Gastrocnemius medialis (tissue), 4 donors: ENCODE measurements around the gene DSE. TPM values are rescaled to one million over a fixed set of nuclear protein-coding genes. Genes with fewer than 3 reads are reported as not detected.

ENCODE experiments used
- ATAC-seq, 2 donors: fragments of 150-250 bp; one replicate each; pipeline ENCODE4 v1.9.1; 2016
- DNase-seq, 2 donors: peaks; one replicate each; pipeline ENCODE4 v3.0.0-alpha.2; 2019
- H3K27ac ChIP-seq, 4 donors: fragments of 200-600 bp; sonication (generic); 1 replicate in 1 of 4; 2 replicates in 3 of 4; pipeline ENCODE4 v1.5.1; 2016 to 2018; ENCODE audit warnings: mild to moderate bottlenecking in 2 of 4, moderate library complexity in 1 of 4
- H3K27me3 ChIP-seq, 3 donors: fragments of 200-600 bp; sonication (generic) in 2 of 3; 1 replicate in 1 of 3; 2 replicates in 2 of 3; pipeline versions ENCODE4 v1.5.1 to v1.6.0; 2016 to 2019; ENCODE audit warnings: mild to moderate bottlenecking in 1 of 3, moderate library complexity in 1 of 3
- H3K36me3 ChIP-seq, 2 donors: fragments of 200-600 bp; sonication (generic) in 1 of 2; one replicate each; pipeline ENCODE4 v1.5.1; 2017 to 2018
- H3K4me1 ChIP-seq, 2 donors: fragments of 200-600 bp; sonication (generic) in 1 of 2; one replicate each; pipeline ENCODE4 v1.5.1; 2016 to 2017; ENCODE audit warnings: mild to moderate bottlenecking in 2 of 2
- H3K4me3 ChIP-seq, 4 donors: fragments of 200-600 bp; sonication (generic) in 3 of 4; 1 replicate in 1 of 4; 2 replicates in 3 of 4; pipeline ENCODE4 v1.5.1; 2016 to 2019; ENCODE audit warnings: mild to moderate bottlenecking in 2 of 4
- H3K9me3 ChIP-seq, 3 donors: fragments of 200-600 bp; sonication (generic) in 2 of 3; 1 replicate in 1 of 3; 2 replicates in 2 of 3; pipeline ENCODE4 v1.5.1; 2016 to 2019
- CTCF ChIP-seq, 5 experiments: fragments of 450-650 bp in 3 of 5; fragments of 200-600 bp in 2 of 5; sonication (generic) in 2 of 5; IDR thresholded peaks in 4 of 5; conservative IDR thresholded peaks in 1 of 5; 1 replicate in 4 of 5; 2 replicates in 1 of 5; pipeline ENCODE4 v1.5.1; 2016 to 2019; ENCODE audit warnings: antibody characterized with exemption in 5 of 5, mild to moderate bottlenecking in 3 of 5, moderate library complexity in 3 of 5
- POLR2A ChIP-seq, 2 donors: fragments of 450-650 bp; IDR thresholded peaks; one replicate each; pipeline ENCODE4 v1.6.1; 2017; ENCODE audit warnings: antibody characterized with exemption in 2 of 2, mild to moderate bottlenecking in 2 of 2, moderate library complexity in 2 of 2
- in situ Hi-C, 4 donors: fragments of 200-750 bp; cut with MboI; loops; one replicate each; pipeline versions ENCODE4 v1.15.0 to v1.8.0; 2017; ENCODE audit warnings: low sequenced_read_pairs in 4 of 4
- intact Hi-C: fragments of 100-400 bp; cut with DNase I; formaldehyde crosslinking; loops from one replicate; pipeline ENCODE4 v1.15.1; 2023; ENCODE audit warnings: low total_unique reads
- total RNA-seq, 4 donors: library from RNA; depleted of rRNA; stranded (reverse); fragments of >200 nt; gene quantifications; one replicate each; pipeline versions ENCODE4 v1.1.0 to v1.2.3, GENCODE V29; 2016

Gene DSE
- total RNA-seq, 4 donors from 2014 or later = 9.6 to 14.8 (median 11.8) TPM

- ATAC-seq (no peak), DNase-seq (no peak)
- H3K27me3 ChIP-seq = no peaks in the 10 kb centered on the region
- no peaks in the 10 kb centered on the region for H3K9me3 ChIP-seq
- no peak overlapping the region for H3K4me3 ChIP-seq
- intact Hi-C loops (no loop called here), in situ Hi-C loops (no loop called here)
- peaks cover 0 to under 1% of the 10 kb centered on the region in 2 donors for H3K4me1 ChIP-seq
- TF ChIP-seq POLR2A (IDR thresholded peaks at IDR 0.05) = no peak
- TF ChIP-seq CTCF (IDR thresholded peaks at IDR 0.05 in 4 of 5, conservative IDR thresholded peaks at IDR 0.05 in 1 of 5) = no peak
- H3K36me3 ChIP-seq = peaks cover 0 to 29% of the 10 kb centered on the region in 2 donors
- H3K27ac ChIP-seq = no peak overlapping the region
These were observed 62.5 kb downstream of the DSE start for GRCh38 chr6:116433206-116433712.

GRCh38 chr6:116434056-116434725 lies 63.4 kb downstream of the DSE start:
- Histone ChIP-seq H3K27me3 (no peaks in the 10 kb centered on the region), H3K4me3 (no peak overlapping the region), H3K4me1 (peaks cover 0 to 10% of the 10 kb centered on the region in 2 donors), H3K36me3 (peaks cover 0 to 29% of the 10 kb centered on the region in 2 donors), H3K9me3 (no peaks in the 10 kb centered on the region), H3K27ac (no peak overlapping the region)
- no peak for TF ChIP-seq POLR2A (IDR thresholded peaks at IDR 0.05)
- TF ChIP-seq CTCF (IDR thresholded peaks at IDR 0.05 in 4 of 5, conservative IDR thresholded peaks at IDR 0.05 in 1 of 5) = no peak
- DNase-seq = no peak
- in situ Hi-C loops = no loop called here
- intact Hi-C loops = no loop called here
- no peak for ATAC-seq

GRCh38 chr6:116436586-116436985 lies 65.8 kb downstream of the DSE start:
- no peak overlapping the region for H3K4me3 ChIP-seq
- in situ Hi-C loops (no loop called here), intact Hi-C loops (no loop called here)
- no peak for DNase-seq
- TF ChIP-seq POLR2A (IDR thresholded peaks at IDR 0.05) (no peak), CTCF (IDR thresholded peaks at IDR 0.05 in 4 of 5, conservative IDR thresholded peaks at IDR 0.05 in 1 of 5) (no peak)
- H3K4me1 ChIP-seq = peaks cover 0 to 12% of the 10 kb centered on the region in 2 donors
- H3K9me3 ChIP-seq = no peaks in the 10 kb centered on the region
- peaks cover 0 to 16% of the 10 kb centered on the region in 2 donors for H3K36me3 ChIP-seq
- no peaks in the 10 kb centered on the region for H3K27me3 ChIP-seq
- H3K27ac ChIP-seq = no peak overlapping the region
- no peak for ATAC-seq

- no peaks in the 10 kb centered on the region for H3K27me3 ChIP-seq
- H3K9me3 ChIP-seq = no peaks in the 10 kb centered on the region
- peaks cover 0 to 16% of the 10 kb centered on the region in 2 donors for H3K36me3 ChIP-seq
- TF ChIP-seq CTCF (IDR thresholded peaks at IDR 0.05 in 4 of 5, conservative IDR thresholded peaks at IDR 0.05 in 1 of 5) (no peak), POLR2A (IDR thresholded peaks at IDR 0.05) (no peak)
- peaks cover 0 to 12% of the 10 kb centered on the region in 2 donors for H3K4me1 ChIP-seq
- ATAC-seq (no peak), DNase-seq (no peak)
- intact Hi-C loops = no loop called here
- H3K4me3 ChIP-seq = no peak overlapping the region
- in situ Hi-C loops = no loop called here
- no peak overlapping the region for H3K27ac ChIP-seq
These were observed 66.9 kb downstream of the DSE start for GRCh38 chr6:116437656-116438055.
